Tibial nerve (tissue), 4 donors: ENCODE data around the gene NTPCR. TPM values are rescaled to one million over a fixed set of nuclear protein-coding genes. Genes with fewer than 3 reads are reported as not detected.

Experiments used
- DNase-seq, 2 donors: peaks; one replicate each; pipeline ENCODE4 v3.0.0-alpha.2; 2019; ENCODE audit warnings: low spot score in 2 of 2
- H3K27ac ChIP-seq, 4 donors: fragments of 200-600 bp; sonication (generic) in 3 of 4; one replicate each; pipeline ENCODE4 v1.5.1; 2017 to 2019; ENCODE audit warnings: mild to moderate bottlenecking in 1 of 4
- H3K27me3 ChIP-seq, 2 donors: fragments of 200-600 bp; sonication (generic) in 1 of 2; one replicate each; pipeline versions ENCODE4 v1.5.1 to v1.6.0; 2017 to 2019
- H3K36me3 ChIP-seq, 3 donors: fragments of 200-600 bp; sonication (generic); one replicate each; pipeline ENCODE4 v1.5.1; 2018 to 2019
- H3K4me1 ChIP-seq, 4 donors: fragments of 200-600 bp; sonication (generic) in 3 of 4; one replicate each; pipeline ENCODE4 v1.5.1; 2017 to 2019
- H3K4me3 ChIP-seq, 4 donors: fragments of 200-600 bp; sonication (generic) in 3 of 4; one replicate each; pipeline ENCODE4 v1.5.1; 2017 to 2019; ENCODE audit warnings: mild to moderate bottlenecking in 1 of 4, moderate library complexity in 1 of 4
- H3K9me3 ChIP-seq, 4 donors: fragments of 200-600 bp; sonication (generic) in 3 of 4; one replicate each; pipeline ENCODE4 v1.5.1; 2017 to 2019
- CTCF ChIP-seq, 5 experiments: fragments of 200-600 bp in 3 of 5; fragments of 450-650 bp in 2 of 5; sonication (generic) in 3 of 5; IDR thresholded peaks; one replicate each; pipeline ENCODE4 v1.5.1; 2016 to 2019; ENCODE audit warnings: antibody characterized with exemption in 5 of 5, mild to moderate bottlenecking in 3 of 5, moderate library complexity in 2 of 5
- EP300 ChIP-seq, 2 donors: sonication (generic); formaldehyde crosslinking; IDR thresholded peaks; one replicate each; pipeline ENCODE4 v1.6.1; 2017; ENCODE audit warnings: antibody characterized with exemption in 2 of 2, mild to moderate bottlenecking in 1 of 2
- POLR2A ChIP-seq, 2 donors: fragments of 450-650 bp; IDR thresholded peaks; one replicate each; pipeline ENCODE4 v1.6.1; 2017; ENCODE audit warnings: antibody characterized with exemption in 2 of 2, mild to moderate bottlenecking in 2 of 2, moderate library complexity in 2 of 2
- WGBS, 2 donors: methylation state at CpG; one replicate each; pipeline ENCODE4 v1.1.5; 2018; 5-methylcytosine and 5-hydroxymethylcytosine counted together
- total RNA-seq, 4 donors: library from RNA; depleted of rRNA; stranded (reverse); fragments of >200 nt; gene quantifications; one replicate each; pipeline ENCODE4 v1.1.0, GENCODE V29; 2016

The NTPCR gene
- total RNA-seq, 4 donors from 2014 or later: 16.5 to 20.0 (median 18.6) TPM

- Histone ChIP-seq H3K4me1 (no peaks in the 10 kb centered on the region), H3K4me3 (no peak overlapping the region), H3K27me3 (peaks cover 0 to 12% of the 10 kb centered on the region in 2 donors), H3K9me3 (peaks cover 0 to 6% (median 0%) of the 10 kb centered on the region in 4 donors), H3K36me3 (no peaks in the 10 kb centered on the region), H3K27ac (no peak overlapping the region)
- TF ChIP-seq CTCF (IDR thresholded peaks at IDR 0.05) (no peak), EP300 (IDR thresholded peaks at IDR 0.05) (no peak), POLR2A (IDR thresholded peaks at IDR 0.05) (no peak)
- WGBS, 2 donors: 71 to 83% methylated on average over 1 of the region's 1 CpG
- no peak for DNase-seq
Measured at GRCh38 chr1:232940262-232940661, 10.1 kb upstream of the NTPCR start.

GRCh38 chr1:232942413-232943294 lies 7.8 kb upstream of the NTPCR start:
- DNase-seq: no peak
- Histone ChIP-seq H3K27ac (no peak overlapping the region), H3K4me3 (no peak overlapping the region), H3K36me3 (no peaks in the 10 kb centered on the region), H3K27me3 (peaks cover 0 to 12% of the 10 kb centered on the region in 2 donors), H3K9me3 (peaks cover 0 to 6% (median 0%) of the 10 kb centered on the region in 4 donors), H3K4me1 (no peaks in the 10 kb centered on the region)
- 78 to 80% methylated on average over 8 of the region's 8 CpGs for WGBS, 2 donors
- TF ChIP-seq POLR2A (IDR thresholded peaks at IDR 0.05) (no peak), EP300 (IDR thresholded peaks at IDR 0.05) (no peak), CTCF (IDR thresholded peaks at IDR 0.05) (no peak)

GRCh38 chr1:232943679-232944252 lies 6.6 kb upstream of the NTPCR start:
- no peaks in the 10 kb centered on the region for H3K36me3 ChIP-seq
- peaks cover 0 to 6% (median 0%) of the 10 kb centered on the region in 4 donors for H3K9me3 ChIP-seq
- peaks cover 0 to 3% of the 10 kb centered on the region in 2 donors for H3K27me3 ChIP-seq
- 45 to 47% methylated on average over 9 of the region's 9 CpGs for WGBS, 2 donors
- DNase-seq: no peak
- H3K27ac ChIP-seq: no peak overlapping the region
- TF ChIP-seq CTCF (IDR thresholded peaks at IDR 0.05) (no peak), EP300 (IDR thresholded peaks at IDR 0.05) (no peak), POLR2A (IDR thresholded peaks at IDR 0.05) (no peak)
- no peaks in the 10 kb centered on the region for H3K4me1 ChIP-seq
- H3K4me3 ChIP-seq: no peak overlapping the region

- Histone ChIP-seq H3K9me3 (peaks cover 0 to 6% (median 0%) of the 10 kb centered on the region in 4 donors), H3K4me1 (no peaks in the 10 kb centered on the region), H3K36me3 (no peaks in the 10 kb centered on the region), H3K27ac (no peak overlapping the region), H3K27me3 (no peaks in the 10 kb centered on the region), H3K4me3 (no peak overlapping the region)
- DNase-seq: no peak
- no peak for TF ChIP-seq POLR2A (IDR thresholded peaks at IDR 0.05)
- TF ChIP-seq CTCF (IDR thresholded peaks at IDR 0.05): no peak
- no peak for TF ChIP-seq EP300 (IDR thresholded peaks at IDR 0.05)
- 75 to 83% methylated on average over 5 of the region's 5 CpGs for WGBS, 2 donors
Measured at GRCh38 chr1:232944347-232944746, 6.1 kb upstream of the NTPCR start.

GRCh38 chr1:232949636-232950196 lies 695 bp upstream of the NTPCR start:
- no peaks in the 10 kb centered on the region for H3K27me3 ChIP-seq
- peak overlapping the region in 3 of 4 donors; percentile 73 to 89 (median 80) for H3K27ac ChIP-seq
- no peaks in the 10 kb centered on the region for H3K9me3 ChIP-seq
- no peak for TF ChIP-seq POLR2A (IDR thresholded peaks at IDR 0.05)
- peaks cover 0 to 30% (median 11%) of the 10 kb centered on the region in 4 donors for H3K4me1 ChIP-seq
- no peak for DNase-seq
- H3K36me3 ChIP-seq: no peaks in the 10 kb centered on the region
- WGBS, 2 donors: 84 to 88% methylated on average over 5 of the region's 5 CpGs
- peak overlapping the region; percentile 69 to 82 (median 82) for H3K4me3 ChIP-seq
